ENCODE measurements around the gene MUS81.

MUS81 gene

GRCh38 chr11:65867284-65868071, 7.2 kb downstream of the MUS81 start:
- TF ChIP-seq CTCF (IDR thresholded peaks at IDR 0.05; ENCODE audit: low read length): no peak
- TF ChIP-seq EZH2phosphoT487 (IDR thresholded peaks at IDR 0.05; ENCODE audit: low read length): no peak
- no peak for TF ChIP-seq EZH2 (optimal IDR thresholded peaks at IDR 0.05; ENCODE audit: low read depth, low read length)
- peaks cover 1% of the 10 kb centered on the region; the same call in 1 of the 2 replicates for H3K36me3 ChIP-seq (replicated peaks; ENCODE audit: insufficient read depth, low read length)
- H3K79me2 ChIP-seq (ENCODE audit: low read length): peaks cover 11% of the 10 kb centered on the region
- no peaks in the 10 kb centered on the region for H3K4me1 ChIP-seq (ENCODE audit: low read length)
- H3K27me3 ChIP-seq (replicated peaks; ENCODE audit: insufficient read depth, low read length): no peaks in the 10 kb centered on the region
- DNase-seq: no peak
- H3K9ac ChIP-seq (ENCODE audit: low read length): no peak overlapping the region
- no peaks in the 10 kb centered on the region for H3K9me2 ChIP-seq (replicated peaks; ENCODE audit: insufficient read depth, low read length)
- H3K9me3 ChIP-seq (replicated peaks; ENCODE audit: insufficient read depth, low read length): no peaks in the 10 kb centered on the region
- no peak overlapping the region for H3K4me2 ChIP-seq (ENCODE audit: low read depth, low read length)
- H2AFZ ChIP-seq (ENCODE audit: low read length): no peak overlapping the region
- H3K27ac ChIP-seq (ENCODE audit: low read length): no peak overlapping the region
- H4K20me1 ChIP-seq (ENCODE audit: insufficient read depth, low read length): no peaks in the 10 kb centered on the region
- no peak overlapping the region for H3K4me3 ChIP-seq (ENCODE audit: low read length)
- no peaks in the 10 kb centered on the region; the same call in 1 of the 2 replicates for H3F3A ChIP-seq (ENCODE audit: insufficient read depth, low read length)

- H3K27me3 ChIP-seq (replicated peaks; ENCODE audit: insufficient read depth, low read length): no peaks in the 10 kb centered on the region
- no peak overlapping the region for H2AFZ ChIP-seq (ENCODE audit: low read length)
- H3F3A ChIP-seq (ENCODE audit: insufficient read depth, low read length): no peaks in the 10 kb centered on the region; the same call in 1 of the 2 replicates
- no peak overlapping the region for H3K27ac ChIP-seq (ENCODE audit: low read length)
- no peak overlapping the region for H3K4me2 ChIP-seq (ENCODE audit: low read depth, low read length)
- H3K4me3 ChIP-seq (ENCODE audit: low read length): no peak overlapping the region
- no peaks in the 10 kb centered on the region; the same call in 1 of the 2 replicates for H3K36me3 ChIP-seq (replicated peaks; ENCODE audit: insufficient read depth, low read length)
- 0 out of 2 replicates have a peak, but pooled peaks cover 3% of the 10 kb centered on the region for H3K4me1 ChIP-seq (ENCODE audit: low read length)
- peaks cover 4% of the 10 kb centered on the region for H3K79me2 ChIP-seq (ENCODE audit: low read length)
- H3K9me3 ChIP-seq (replicated peaks; ENCODE audit: insufficient read depth, low read length): no peaks in the 10 kb centered on the region
- TF ChIP-seq EZH2 (optimal IDR thresholded peaks at IDR 0.05; ENCODE audit: low read depth, low read length) (no peak), EZH2phosphoT487 (IDR thresholded peaks at IDR 0.05; ENCODE audit: low read length) (no peak), CTCF (IDR thresholded peaks at IDR 0.05; ENCODE audit: low read length) (no peak)
- H3K9me2 ChIP-seq (replicated peaks; ENCODE audit: insufficient read depth, low read length): no peaks in the 10 kb centered on the region
- DNase-seq: no peak
- H3K9ac ChIP-seq (ENCODE audit: low read length): no peak overlapping the region
- no peaks in the 10 kb centered on the region for H4K20me1 ChIP-seq (ENCODE audit: insufficient read depth, low read length)
Measured at GRCh38 chr11:65868076-65868667, 7.9 kb downstream of the MUS81 start.

GRCh38 chr11:65868907-65869306, 8.7 kb downstream of the MUS81 start:
- Histone ChIP-seq H3K27me3 (replicated peaks; ENCODE audit: insufficient read depth, low read length) (no peaks in the 10 kb centered on the region), H3K9me3 (replicated peaks; ENCODE audit: insufficient read depth, low read length) (no peaks in the 10 kb centered on the region), H3K4me1 (ENCODE audit: low read length) (0 out of 2 replicates have a peak, but pooled peaks cover 4% of the 10 kb centered on the region), H3K36me3 (replicated peaks; ENCODE audit: insufficient read depth, low read length) (no peaks in the 10 kb centered on the region; the same call in 1 of the 2 replicates), H2AFZ (ENCODE audit: low read length) (no peak overlapping the region), H4K20me1 (ENCODE audit: insufficient read depth, low read length) (no peaks in the 10 kb centered on the region), H3K9me2 (replicated peaks; ENCODE audit: insufficient read depth, low read length) (no peaks in the 10 kb centered on the region), H3K79me2 (ENCODE audit: low read length) (no peaks in the 10 kb centered on the region), H3K4me2 (ENCODE audit: low read depth, low read length) (no peak overlapping the region), H3K4me3 (ENCODE audit: low read length) (no peak overlapping the region), H3F3A (ENCODE audit: insufficient read depth, low read length) (no peaks in the 10 kb centered on the region; the same call in 1 of the 2 replicates), H3K9ac (ENCODE audit: low read length) (no peak overlapping the region), H3K27ac (ENCODE audit: low read length) (no peak overlapping the region)
- TF ChIP-seq CTCF (IDR thresholded peaks at IDR 0.05; ENCODE audit: low read length) (no peak), EZH2 (optimal IDR thresholded peaks at IDR 0.05; ENCODE audit: low read depth, low read length) (no peak), EZH2phosphoT487 (IDR thresholded peaks at IDR 0.05; ENCODE audit: low read length) (no peak)
- no peak for DNase-seq
